CMK (cell line): ENCODE results near the gene HNRNPA3.
"Not testable (repeated sequence)": the region's sequence is repeated elsewhere in the genome, so short reads cannot be mapped to it uniquely, and the experiment has no call there.

Experiments used
- DNase-seq: peaks from one replicate; pipeline ENCODE4 v3.0.0-alpha.2; 2010; ENCODE audit warnings: low read depth

Gene HNRNPA3

GRCh38 chr2:177212106-177212890 is at the start of gene HNRNPA3:
HNRNPA3 (plus strand) TSS chr2:177212794; CDS start chr2:177212800, 6 bp downstream.
- DNase-seq = peak; percentile 97

GRCh38 chr2:177164131-177164530 is 48.5 kb upstream of the HNRNPA3 start:
- no peak for DNase-seq

- DNase-seq = peak; percentile 37
Measured at GRCh38 chr2:177164584-177165052, 48.0 kb upstream of the HNRNPA3 start.

GRCh38 chr2:177165061-177165583 is 47.5 kb upstream of the HNRNPA3 start:
- DNase-seq = no peak

GRCh38 chr2:177165721-177166711 is 46.6 kb upstream of the HNRNPA3 start:
- DNase-seq = no peak

- no peak for DNase-seq
Measured at GRCh38 chr2:177169810-177170514, 42.6 kb upstream of the HNRNPA3 start.

GRCh38 chr2:177171418-177171865 is 41.2 kb upstream of the HNRNPA3 start:
- no peak for DNase-seq

GRCh38 chr2:177172034-177172880 is 40.3 kb upstream of the HNRNPA3 start:
- no peak for DNase-seq

GRCh38 chr2:177174486-177174885 is 38.1 kb upstream of the HNRNPA3 start:
- DNase-seq = no peak

GRCh38 chr2:177175917-177176668 is 36.5 kb upstream of the HNRNPA3 start:
- DNase-seq = no peak

GRCh38 chr2:177178797-177179196 is 33.8 kb upstream of the HNRNPA3 start:
- DNase-seq = no peak

GRCh38 chr2:177179227-177179626 is 33.4 kb upstream of the HNRNPA3 start:
- DNase-seq = no peak

GRCh38 chr2:177179671-177180070 is 32.9 kb upstream of the HNRNPA3 start:
- not testable (repeated sequence) for DNase-seq

GRCh38 chr2:177180269-177181000 is 32.2 kb upstream of the HNRNPA3 start:
- no peak for DNase-seq

- no peak for DNase-seq
Measured at GRCh38 chr2:177183860-177184259, 28.7 kb upstream of the HNRNPA3 start.

- no peak for DNase-seq
Measured at GRCh38 chr2:177184606-177185005, 28.0 kb upstream of the HNRNPA3 start.

GRCh38 chr2:177186038-177186437 is 26.6 kb upstream of the HNRNPA3 start:
- DNase-seq = not testable (repeated sequence)

GRCh38 chr2:177187631-177188312 is 24.8 kb upstream of the HNRNPA3 start:
- DNase-seq = no peak
